Duodenal mucosa (tissue), 2 donors: ENCODE data around the gene TNNT3.

Experiments used
- H3K27ac ChIP-seq: one replicate; pipeline ENCODE4 v1.7.0; 2013; ENCODE audit warnings: low read depth, low read length
- H3K27me3 ChIP-seq, 2 donors: one replicate each; pipeline ENCODE4 v1.7.0; 2013; ENCODE audit warnings: low read length in 2 of 2, control low read depth in 1 of 2; ENCODE audit not compliant: insufficient read depth in 2 of 2, control insufficient read depth in 1 of 2
- H3K36me3 ChIP-seq, 2 donors: one replicate each; pipeline ENCODE4 v1.7.0; 2013; ENCODE audit warnings: low read length in 2 of 2, control low read depth in 1 of 2; ENCODE audit not compliant: insufficient read depth in 2 of 2, control insufficient read depth in 1 of 2
- H3K4me1 ChIP-seq, 2 donors: one replicate each; pipeline ENCODE4 v1.7.0; 2013; ENCODE audit warnings: low read length in 2 of 2, control low read depth in 1 of 2; ENCODE audit not compliant: insufficient read depth in 2 of 2, control insufficient read depth in 1 of 2
- H3K4me3 ChIP-seq, 2 donors: one replicate each; pipeline ENCODE4 v1.7.0; 2013; ENCODE audit warnings: low read length in 2 of 2, low read depth in 1 of 2
- H3K9ac ChIP-seq, 2 donors: one replicate each; pipeline ENCODE4 v1.7.0; 2013; ENCODE audit warnings: low read length in 2 of 2, low read depth in 1 of 2
- H3K9me3 ChIP-seq, 2 donors: one replicate each; pipeline ENCODE4 v1.7.0; 2013; ENCODE audit warnings: low read length in 2 of 2, control low read depth in 1 of 2; ENCODE audit not compliant: control insufficient read depth in 1 of 2

Gene TNNT3

GRCh38 chr11:1978720-1979473 lies 59.4 kb downstream of the TNNT3 start:
- H3K4me3 ChIP-seq = no peak overlapping the region

GRCh38 chr11:1979607-1980006 lies 60.1 kb downstream of the TNNT3 start:
- H3K9me3 ChIP-seq = no peaks in the 10 kb centered on the region
- H3K27ac ChIP-seq = no peak overlapping the region
- H3K9ac ChIP-seq = no peak overlapping the region
- no peaks in the 10 kb centered on the region for H3K4me1 ChIP-seq
- no peak overlapping the region for H3K4me3 ChIP-seq
- no peaks in the 10 kb centered on the region for H3K27me3 ChIP-seq
- H3K36me3 ChIP-seq = no peaks in the 10 kb centered on the region

More at GRCh38 chr11:1978720-1979473, 59.4 kb downstream of the TNNT3 start:
- Histone ChIP-seq H3K4me1 (no peaks in the 10 kb centered on the region), H3K27ac (no peak overlapping the region), H3K9ac (no peak overlapping the region), H3K36me3 (no peaks in the 10 kb centered on the region), H3K9me3 (no peaks in the 10 kb centered on the region), H3K27me3 (no peaks in the 10 kb centered on the region)

DNA sequence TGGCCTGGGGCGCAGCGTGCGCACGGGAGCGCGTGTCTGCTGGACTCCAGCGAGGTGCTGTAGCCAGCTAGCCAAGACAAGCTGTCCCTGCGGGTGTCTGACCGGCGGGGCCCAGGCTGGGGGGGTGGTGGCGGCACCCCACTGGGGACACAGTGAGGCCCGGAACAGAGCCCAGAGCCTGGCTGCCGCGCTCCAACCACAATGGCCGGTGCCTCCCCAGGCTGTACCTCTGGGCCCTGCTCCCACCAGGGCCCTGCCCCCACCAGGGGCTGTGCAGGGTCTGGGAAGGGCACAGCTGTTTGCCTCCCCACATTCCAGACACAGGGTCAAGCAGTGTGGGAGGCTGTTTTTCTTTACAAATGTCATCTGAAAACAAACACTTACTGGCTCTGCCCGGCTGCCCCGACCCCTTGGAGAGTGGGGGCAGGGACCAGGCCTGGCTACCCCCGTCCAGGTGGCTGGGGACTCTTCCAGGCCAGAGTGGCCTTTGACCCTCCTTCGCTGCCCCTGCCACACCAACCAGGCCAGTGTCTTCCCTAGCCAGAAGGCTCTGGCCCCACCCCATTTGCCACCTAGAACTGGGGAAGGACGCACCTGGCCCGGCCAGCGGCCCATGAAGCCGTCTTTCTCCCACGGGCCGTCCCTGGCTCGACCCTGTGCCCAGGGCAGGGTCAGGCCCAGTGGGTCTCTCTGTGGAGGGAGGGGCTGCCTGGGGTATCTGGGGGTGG lies 63.5 kb downstream of the TNNT3 start:
- H3K9ac ChIP-seq = no peak overlapping the region
- no peak overlapping the region for H3K27ac ChIP-seq
- no peaks in the 10 kb centered on the region for H3K9me3 ChIP-seq
- H3K4me1 ChIP-seq = no peaks in the 10 kb centered on the region
- H3K36me3 ChIP-seq = no peaks in the 10 kb centered on the region
- H3K27me3 ChIP-seq = no peaks in the 10 kb centered on the region
- H3K4me3 ChIP-seq = no peak overlapping the region

DNA sequence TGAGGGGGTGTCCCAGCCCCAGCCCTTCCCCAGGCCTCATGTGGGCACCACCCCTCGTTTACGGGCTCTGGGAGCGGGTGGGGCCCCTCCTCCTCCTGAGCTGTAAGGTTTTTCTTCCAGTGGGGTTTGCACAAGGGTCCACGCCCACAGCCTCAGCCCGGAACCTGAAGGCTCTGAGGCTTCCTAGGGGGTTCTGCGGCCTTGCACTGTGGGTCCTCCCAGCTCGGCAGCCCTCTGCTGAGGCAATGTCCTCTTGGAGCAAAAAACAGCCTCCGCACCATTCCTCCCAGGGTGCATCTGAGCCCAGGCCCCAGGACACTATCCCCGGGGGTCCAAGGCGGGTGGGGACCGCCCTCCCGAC lies 64.1 kb downstream of the TNNT3 start:
- Histone ChIP-seq H3K36me3 (no peaks in the 10 kb centered on the region), H3K27me3 (no peaks in the 10 kb centered on the region), H3K27ac (no peak overlapping the region), H3K4me3 (no peak overlapping the region), H3K9ac (no peak overlapping the region), H3K4me1 (no peaks in the 10 kb centered on the region), H3K9me3 (no peaks in the 10 kb centered on the region)

DNA sequence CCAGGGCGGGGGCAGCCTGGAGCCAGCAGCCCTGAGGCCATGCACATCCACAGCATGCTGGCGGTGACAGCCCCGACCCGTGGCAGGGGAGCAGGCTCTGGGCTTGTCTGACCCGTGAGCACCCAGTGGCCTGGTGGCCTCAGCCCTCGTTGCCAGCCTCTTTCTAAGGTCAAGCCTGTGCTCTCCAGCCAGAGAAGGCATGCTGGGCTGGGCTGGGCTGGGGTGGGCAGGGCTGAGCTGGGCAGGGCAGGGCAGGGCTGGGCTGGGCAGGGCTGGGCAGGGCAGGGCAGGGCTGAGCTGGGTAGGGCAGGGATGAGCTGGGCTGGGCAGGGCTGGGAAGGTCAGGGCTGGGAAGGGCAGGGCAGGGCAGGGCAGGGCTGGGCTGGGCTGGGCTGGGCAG lies 67.5 kb downstream of the TNNT3 start:
- no peak overlapping the region for H3K27ac ChIP-seq
- H3K9ac ChIP-seq = no peak overlapping the region
- no peaks in the 10 kb centered on the region for H3K9me3 ChIP-seq
- H3K4me1 ChIP-seq = no peaks in the 10 kb centered on the region
- no peak overlapping the region for H3K4me3 ChIP-seq
- H3K27me3 ChIP-seq = no peaks in the 10 kb centered on the region
- H3K36me3 ChIP-seq = no peaks in the 10 kb centered on the region

DNA sequence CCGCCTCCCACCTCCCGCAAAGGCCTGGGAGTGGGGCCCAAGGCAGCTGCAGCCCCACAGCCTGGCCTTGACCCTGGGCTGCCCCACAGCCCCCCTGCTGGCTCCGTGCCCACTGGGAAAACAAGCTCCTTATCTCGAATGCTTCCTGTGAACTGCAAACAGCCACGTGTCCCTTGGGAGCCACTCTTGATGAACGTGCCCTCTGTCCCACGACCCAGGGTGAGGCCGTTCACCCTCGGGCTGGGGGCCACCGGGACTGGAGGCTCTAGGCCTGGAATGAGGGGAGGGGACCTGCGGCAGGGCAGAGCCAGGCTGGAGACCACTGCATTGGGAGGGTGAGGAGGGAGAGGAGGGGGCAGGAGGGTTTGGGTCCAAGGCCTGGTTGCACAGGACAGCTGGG lies 68.7 kb downstream of the TNNT3 start:
- no peaks in the 10 kb centered on the region for H3K27me3 ChIP-seq
- no peaks in the 10 kb centered on the region for H3K36me3 ChIP-seq
- no peak overlapping the region for H3K4me3 ChIP-seq
- H3K9ac ChIP-seq = no peak overlapping the region
- no peaks in the 10 kb centered on the region for H3K9me3 ChIP-seq
- H3K4me1 ChIP-seq = no peaks in the 10 kb centered on the region
- no peak overlapping the region for H3K27ac ChIP-seq
